ENCODE measurements around the gene MEIS2.

MEIS2 gene

GRCh38 chr15:36887214-36887961, 213.0 kb downstream of the MEIS2 start:
- no peak for DNase-seq

GRCh38 chr15:36886701-36887100, 213.6 kb downstream of the MEIS2 start:
- no peak for DNase-seq

- DNase-seq, result no peak
Measured at GRCh38 chr15:36886191-36886590, 214.2 kb downstream of the MEIS2 start.

GRCh38 chr15:36885771-36886170, 214.6 kb downstream of the MEIS2 start:
- DNase-seq, result no peak

- DNase-seq, result no peak
Measured at GRCh38 chr15:36884936-36885635, 215.3 kb downstream of the MEIS2 start.

GRCh38 chr15:36884518-36884875, 215.9 kb downstream of the MEIS2 start:
- no peak for DNase-seq

- DNase-seq, result peak; percentile 79 to 80
Measured at GRCh38 chr15:36883713-36884517, 216.4 kb downstream of the MEIS2 start.

GRCh38 chr15:36882487-36883131, 217.7 kb downstream of the MEIS2 start:
- no peak for DNase-seq

- DNase-seq, result no peak
Measured at GRCh38 chr15:36882056-36882455, 218.3 kb downstream of the MEIS2 start.

GRCh38 chr15:36881516-36881915, 218.8 kb downstream of the MEIS2 start:
- DNase-seq, result no peak

GRCh38 chr15:36880913-36881460, 219.4 kb downstream of the MEIS2 start:
- DNase-seq, result no peak

- DNase-seq, result no peak
Measured at GRCh38 chr15:36880224-36880912, 220.0 kb downstream of the MEIS2 start.

GRCh38 chr15:36879568-36880222, 220.7 kb downstream of the MEIS2 start:
- DNase-seq, result no peak

GRCh38 chr15:36878684-36879262, 221.6 kb downstream of the MEIS2 start:
- DNase-seq, result no peak

- no peak for DNase-seq
Measured at GRCh38 chr15:36877796-36878683, 222.3 kb downstream of the MEIS2 start.

- DNase-seq, result no peak
Measured at GRCh38 chr15:36877294-36877693, 223.1 kb downstream of the MEIS2 start.

GRCh38 chr15:36875740-36876334, 224.5 kb downstream of the MEIS2 start:
- DNase-seq, result no peak

- DNase-seq, result no peak
Measured at GRCh38 chr15:36874930-36875329, 225.4 kb downstream of the MEIS2 start.

GRCh38 chr15:36867436-36867835, 232.9 kb downstream of the MEIS2 start:
- no peak for DNase-seq

GRCh38 chr15:36866896-36867295, 233.5 kb downstream of the MEIS2 start:
- DNase-seq, result no peak
